Stimulated activated CD8-positive, alpha-beta memory T cell treated with anti-CD3 and anti-CD28 coated beads, Interleukin-15, amount 100 ng/mL, for 48 hours (primary cell): Measurements from ENCODE around the gene TIMMDC1.
A peak's percentile ranks its signal among the peaks of the same experiment; 100 is the strongest.

Experiments
- DNase-seq, 2 donors: peaks; one replicate each; pipeline ENCODE4 v3.0.0-alpha.2; 2020; ENCODE audit warnings: low read depth in 2 of 2

The TIMMDC1 gene

GRCh38 chr3:119498186-119499011 lies at the start of gene TIMMDC1:
Gene TIMMDC1, plus strand, starts transcription at chr3:119498547. Its CDS starts 187 bp downstream, at chr3:119498734.
- DNase-seq, result peak; percentile 97 to 98

- no peak for DNase-seq
Observed at GRCh38 chr3:119453822-119454221, 44.5 kb upstream of the TIMMDC1 start.

- DNase-seq, result no peak
Observed at GRCh38 chr3:119456469-119456868, 41.9 kb upstream of the TIMMDC1 start.

- no peak for DNase-seq
Observed at GRCh38 chr3:119457246-119457645, 41.1 kb upstream of the TIMMDC1 start.

- DNase-seq, result peak; percentile 98 to 99
Observed at GRCh38 chr3:119463171-119464169, 34.9 kb upstream of the TIMMDC1 start, which contains the start of gene TMEM39A. Gene TMEM39A, minus strand, starts transcription at chr3:119463615. Its CDS starts 1,541 bp downstream, at chr3:119462074.

- no peak for DNase-seq
Observed at GRCh38 chr3:119468041-119468440, 30.3 kb upstream of the TIMMDC1 start.

GRCh38 chr3:119469418-119470189 lies 28.7 kb upstream of the TIMMDC1 start:
- DNase-seq, result no peak

- DNase-seq, result no peak
Observed at GRCh38 chr3:119470866-119471265, 27.5 kb upstream of the TIMMDC1 start.

- no peak for DNase-seq
Observed at GRCh38 chr3:119481079-119481478, 17.3 kb upstream of the TIMMDC1 start.

- DNase-seq, result no peak
Observed at GRCh38 chr3:119483101-119483500, 15.2 kb upstream of the TIMMDC1 start.

- DNase-seq, result no peak
Observed at GRCh38 chr3:119485563-119485962, 12.8 kb upstream of the TIMMDC1 start.

- no peak for DNase-seq
Observed at GRCh38 chr3:119490153-119490552, 8.2 kb upstream of the TIMMDC1 start.

GRCh38 chr3:119492128-119492527 lies 6.2 kb upstream of the TIMMDC1 start:
- DNase-seq, result no peak

GRCh38 chr3:119492810-119493209 lies 5.5 kb upstream of the TIMMDC1 start:
- DNase-seq, result no peak

- DNase-seq, result no peak
Observed at GRCh38 chr3:119494597-119494996, 3.8 kb upstream of the TIMMDC1 start.

- DNase-seq, result no peak
Observed at GRCh38 chr3:119497820-119498185, 544 bp upstream of the TIMMDC1 start.

- no peak for DNase-seq
Observed at GRCh38 chr3:119500265-119500664, 1.9 kb downstream of the TIMMDC1 start.

- no peak for DNase-seq
Observed at GRCh38 chr3:119500901-119501300, 2.6 kb downstream of the TIMMDC1 start.

GRCh38 chr3:119506631-119507030 lies 8.3 kb downstream of the TIMMDC1 start:
- DNase-seq, result no peak

- DNase-seq, result no peak
Observed at GRCh38 chr3:119507404-119507803, 9.1 kb downstream of the TIMMDC1 start.

- DNase-seq, result no peak
Observed at GRCh38 chr3:119508172-119508845, 10.0 kb downstream of the TIMMDC1 start.
